Activated CD8-positive, alpha-beta T cell treated with anti-CD3 and anti-CD28 coated beads for 36 hours (primary cell): ENCODE data around the gene APOL3. TPM values are rescaled to one million over a fixed set of nuclear protein-coding genes. Genes with fewer than 3 reads are reported as not detected.

Source experiments
- ATAC-seq: fragments of 200-7000 bp; cut with Tn5 transposase; one replicate; pipeline ENCODE4 v1.10.0; 2021; ENCODE audit warnings: mild to moderate bottlenecking, moderate library complexity
- CTCF ChIA-PET: fragments of 350-600 bp; sonication (Branson Sonifier 250); formaldehyde crosslinking; loops from one replicate; lab custom pipeline; 2021; ENCODE audit warnings: antibody characterized with exemption; lab: Charles Lee
- POLR2A ChIA-PET: fragments of 350-600 bp; sonication (Branson Sonifier 250); formaldehyde crosslinking; loops from one replicate; lab custom pipeline; 2021; ENCODE audit warnings: antibody characterized with exemption; lab: Charles Lee
- DNase-seq: peaks from one replicate; pipeline ENCODE4 v3.0.0-alpha.2; 2020
- H3K27ac Mint-ChIP-seq: one replicate; pipeline ENCODE4 v1.8.0; 2021; ENCODE audit warnings: mild to moderate bottlenecking, mixed read lengths
- H3K27me3 Mint-ChIP-seq: one replicate; pipeline ENCODE4 v1.8.0; 2021; ENCODE audit warnings: mixed read lengths
- H3K36me3 Mint-ChIP-seq: one replicate; pipeline ENCODE4 v1.8.0; 2021; ENCODE audit warnings: low read depth, mixed read lengths
- H3K4me1 Mint-ChIP-seq: one replicate; pipeline ENCODE4 v1.8.0; 2021; ENCODE audit warnings: low read depth, mixed read lengths
- H3K4me3 Mint-ChIP-seq: one replicate; pipeline ENCODE4 v1.8.0; 2021; ENCODE audit warnings: mild to moderate bottlenecking, moderate library complexity, mixed read lengths
- H3K9me3 Mint-ChIP-seq: one replicate; pipeline ENCODE4 v1.8.0; 2021; ENCODE audit warnings: mixed read lengths
- CTCF ChIP-seq: fragments of 200-600 bp; IDR thresholded peaks from one replicate; pipeline ENCODE4 v1.8.0; 2022; ENCODE audit warnings: antibody characterized with exemption, mild to moderate bottlenecking
- intact Hi-C: fragments of 100-400 bp; cut with micrococcal nuclease; formaldehyde crosslinking; loops from one replicate; pipeline ENCODE4 v1.10.0; 2022
- total RNA-seq, 2 experiments: library from RNA; stranded (reverse); gene quantifications; one replicate each; pipeline ENCODE4 v1.2.3, GENCODE V29; 2021

The APOL3 gene
- total RNA-seq, 2 experiments from 2014 or later, result 44.5 to 46.7 TPM

- ATAC-seq (peak; percentile 67), DNase-seq (peak; percentile 14)
- ChIA-PET POLR2A (interaction anchor here (0.6 to 1.2 kb wide), 4 partner anchors 9 to 597 kb away, joined by 3 to 4 read pairs (median 4); no protein-coding TSS in a partner anchor), CTCF (interaction anchor here (0.9 to 2.6 kb wide), 2 partner anchors 10 to 68 kb away, joined by 3 to 11 read pairs; no protein-coding TSS in a partner anchor)
- Mint-ChIP-seq H3K4me1 (peaks cover 17% of the 10 kb centered on the region), H3K27ac (peak overlapping the region; percentile 16), H3K4me3 (no peak overlapping the region), H3K36me3 (peaks cover under 1% of the 10 kb centered on the region), H3K9me3 (no peaks in the 10 kb centered on the region), H3K27me3 (no peaks in the 10 kb centered on the region)
- no peak for TF ChIP-seq CTCF
- intact Hi-C loops, result no loop called here
These were observed 26.4 kb downstream of the APOL3 start for GRCh38 chr22:36134182-36134581.

GRCh38 chr22:36131907-36132306 lies 28.6 kb downstream of the APOL3 start:
- Mint-ChIP-seq H3K27me3 (no peaks in the 10 kb centered on the region), H3K4me3 (no peak overlapping the region), H3K27ac (no peak overlapping the region), H3K36me3 (no peaks in the 10 kb centered on the region), H3K4me1 (peaks cover 17% of the 10 kb centered on the region), H3K9me3 (no peaks in the 10 kb centered on the region)
- intact Hi-C loops, result no loop called here
- TF ChIP-seq CTCF, result no peak
- POLR2A ChIA-PET, result interaction anchor here (1.4 kb wide), 1 partner anchor 10 kb away, joined by 3 read pairs; no protein-coding TSS in a partner anchor
- DNase-seq, result no peak
- CTCF ChIA-PET, result interaction anchor here (2.6 kb wide), 2 partner anchors 7 to 66 kb away, joined by 10 to 11 read pairs; no protein-coding TSS in a partner anchor
- no peak for ATAC-seq

GRCh38 chr22:36129486-36130388 lies 30.8 kb downstream of the APOL3 start:
- Mint-ChIP-seq H3K9me3 (no peaks in the 10 kb centered on the region), H3K4me3 (no peak overlapping the region), H3K4me1 (peaks cover 14% of the 10 kb centered on the region), H3K27me3 (no peaks in the 10 kb centered on the region), H3K36me3 (no peaks in the 10 kb centered on the region), H3K27ac (no peak overlapping the region)
- DNase-seq, result no peak
- ChIA-PET CTCF (interaction anchor here (0.8 to 1.6 kb wide), 2 partner anchors 48 to 64 kb away, joined by 3 to 11 read pairs; no protein-coding TSS in a partner anchor), POLR2A (no interaction called here)
- no peak for TF ChIP-seq CTCF
- ATAC-seq, result no peak
- intact Hi-C loops, result loop anchor here (10.0 kb wide), 1 partner anchor 505 kb away; no protein-coding TSS in a partner anchor

- H3K4me3 Mint-ChIP-seq, result no peak overlapping the region
- H3K27ac Mint-ChIP-seq, result no peak overlapping the region
- no peaks in the 10 kb centered on the region for H3K9me3 Mint-ChIP-seq
- intact Hi-C loops, result loop anchor here (10.0 kb wide), 1 partner anchor 504 kb away; no protein-coding TSS in a partner anchor
- no peak for DNase-seq
- CTCF ChIA-PET, result interaction anchor here (1.6 kb wide), 1 partner anchor 63 kb away, joined by 11 read pairs; no protein-coding TSS in a partner anchor
- no peaks in the 10 kb centered on the region for H3K27me3 Mint-ChIP-seq
- peaks cover 13% of the 10 kb centered on the region for H3K4me1 Mint-ChIP-seq
- TF ChIP-seq CTCF, result no peak
- no peak for ATAC-seq
- POLR2A ChIA-PET, result interaction anchor here (0.6 kb wide), 1 partner anchor 151 kb away, joined by 3 read pairs; no protein-coding TSS in a partner anchor
- no peaks in the 10 kb centered on the region for H3K36me3 Mint-ChIP-seq
These were observed 31.5 kb downstream of the APOL3 start for GRCh38 chr22:36129071-36129470.
